ENCODE data around the gene YY1.

- TF ChIP-seq CTCF (IDR thresholded peaks at IDR 0.05; ENCODE audit: low read depth, low read length, poor library complexity, severe bottlenecking) (no peak), EZH2phosphoT487 (IDR thresholded peaks at IDR 0.05; ENCODE audit: borderline replicate concordance, low read length) (no peak)
These were observed 27.6 kb upstream of the YY1 start for GRCh38 chr14:100211366-100211765.

Data from DOHH2 (cell line).